ENCODE results near the gene DPM2.

Gene DPM2

GRCh38 chr9:127972236-127972871, 34.7 kb upstream of the DPM2 start:
- peak; percentile 31 for DNase-seq

DNA sequence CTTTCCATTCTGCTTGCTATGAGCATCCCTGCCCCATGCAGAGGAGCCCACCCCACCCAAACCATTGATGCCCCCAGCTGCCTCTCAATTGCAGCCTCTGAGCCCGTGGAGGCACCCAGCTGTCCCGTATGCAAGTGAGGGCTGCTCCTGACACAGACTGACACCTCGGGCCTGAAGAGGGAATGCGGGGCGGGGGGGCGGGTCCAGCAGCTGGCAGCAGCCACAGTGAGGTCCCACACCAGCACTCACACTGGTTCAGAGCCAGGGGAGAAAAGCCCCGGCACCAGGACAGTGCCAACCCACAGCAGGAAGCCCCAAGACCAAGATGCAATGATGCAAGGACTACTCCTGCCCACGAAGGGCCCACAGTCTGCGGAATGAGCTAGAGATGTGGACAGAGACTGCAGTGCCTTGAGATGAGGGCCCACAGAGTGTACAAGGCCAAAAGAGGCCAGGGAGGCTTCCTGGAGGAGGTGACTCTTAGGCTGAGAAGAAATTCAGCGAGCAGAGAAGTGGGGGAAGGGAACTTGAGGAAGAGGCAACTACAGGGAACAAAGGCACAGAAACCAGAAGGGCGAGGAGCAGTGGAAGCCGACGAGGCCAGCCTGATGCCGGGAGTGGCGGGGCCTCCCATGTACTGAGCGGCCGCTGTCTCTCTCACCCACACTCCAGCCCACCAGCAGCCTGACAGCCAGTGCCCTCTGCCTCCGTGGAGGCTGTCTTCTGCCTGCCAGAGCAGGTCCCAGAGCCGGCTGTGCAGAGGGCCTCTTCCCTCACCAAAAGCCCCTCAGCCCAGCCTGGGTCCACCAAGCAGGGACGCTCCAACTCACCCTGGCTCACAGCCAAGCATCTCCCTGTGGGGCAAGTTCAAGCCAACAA, 33.9 kb upstream of the DPM2 start:
- DNase-seq, result peak; percentile 38

DNA sequence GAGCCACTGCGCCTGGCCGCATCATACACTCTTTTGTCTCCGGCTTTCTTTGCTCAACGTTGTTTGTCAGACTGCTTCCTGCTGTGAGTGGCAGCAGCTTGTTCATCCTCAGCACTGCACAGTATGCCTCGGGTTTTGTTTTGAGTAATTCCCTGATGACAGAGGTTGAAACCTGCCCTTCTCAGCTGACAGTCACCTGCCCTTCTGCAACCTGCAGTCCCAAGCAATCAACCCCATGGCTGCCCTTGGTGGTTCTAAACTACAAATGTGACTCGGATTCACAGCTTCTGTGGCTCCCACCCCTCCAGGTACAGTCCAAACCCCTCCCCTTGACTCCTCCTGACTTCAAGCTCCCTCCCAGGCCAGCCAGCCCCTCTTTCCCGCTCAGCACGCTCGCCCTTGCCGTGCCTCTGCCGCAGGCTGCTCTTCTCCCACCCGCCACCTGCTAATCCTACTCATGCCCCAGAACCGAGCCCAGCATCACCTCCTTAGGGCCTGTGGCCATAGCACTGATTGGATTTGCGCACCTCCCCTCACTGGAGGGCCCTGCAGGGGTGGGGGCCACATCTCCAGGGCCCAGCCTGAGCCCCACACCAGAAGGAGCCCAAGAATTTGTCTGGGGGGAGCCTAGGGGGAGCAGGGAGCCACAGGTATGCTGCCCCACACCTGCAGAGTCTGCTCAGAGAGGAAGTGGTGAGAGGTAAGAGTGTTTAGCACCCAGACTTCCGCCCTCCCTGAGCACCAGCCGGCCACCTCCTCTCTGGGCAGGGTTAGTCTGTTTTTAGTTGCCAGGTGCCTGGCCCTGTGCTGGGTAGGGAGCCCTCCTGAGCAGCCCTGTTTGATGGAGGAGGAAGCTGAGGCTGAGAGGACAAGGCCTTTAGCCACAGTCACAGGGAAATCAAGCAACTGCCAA, 33.0 kb upstream of the DPM2 start:
- DNase-seq, result peak; percentile 80

- peak; percentile 22 for DNase-seq
Measured at GRCh38 chr9:127968700-127969383, 31.2 kb upstream of the DPM2 start.

DNA sequence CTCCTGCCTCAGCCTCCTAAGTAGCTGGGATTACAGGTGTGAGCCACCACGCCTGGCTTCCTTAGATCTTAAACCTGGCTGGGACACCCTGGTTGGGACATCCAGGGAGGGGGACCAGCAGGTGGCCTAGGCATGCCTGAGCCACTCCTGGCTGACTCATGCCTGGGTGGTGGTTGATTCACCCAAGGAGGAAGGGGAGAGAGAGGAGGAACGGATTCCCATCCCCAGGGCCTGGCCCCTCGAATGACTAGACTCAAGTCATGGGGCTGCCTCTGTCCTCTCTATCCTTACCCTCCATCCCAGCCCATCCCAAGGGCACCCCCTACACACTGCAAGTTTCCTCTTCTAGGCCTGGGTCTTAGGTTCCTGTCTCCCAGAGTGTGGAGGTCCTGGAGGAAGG, 30.4 kb upstream of the DPM2 start:
- peak; percentile 71 for DNase-seq

DNA sequence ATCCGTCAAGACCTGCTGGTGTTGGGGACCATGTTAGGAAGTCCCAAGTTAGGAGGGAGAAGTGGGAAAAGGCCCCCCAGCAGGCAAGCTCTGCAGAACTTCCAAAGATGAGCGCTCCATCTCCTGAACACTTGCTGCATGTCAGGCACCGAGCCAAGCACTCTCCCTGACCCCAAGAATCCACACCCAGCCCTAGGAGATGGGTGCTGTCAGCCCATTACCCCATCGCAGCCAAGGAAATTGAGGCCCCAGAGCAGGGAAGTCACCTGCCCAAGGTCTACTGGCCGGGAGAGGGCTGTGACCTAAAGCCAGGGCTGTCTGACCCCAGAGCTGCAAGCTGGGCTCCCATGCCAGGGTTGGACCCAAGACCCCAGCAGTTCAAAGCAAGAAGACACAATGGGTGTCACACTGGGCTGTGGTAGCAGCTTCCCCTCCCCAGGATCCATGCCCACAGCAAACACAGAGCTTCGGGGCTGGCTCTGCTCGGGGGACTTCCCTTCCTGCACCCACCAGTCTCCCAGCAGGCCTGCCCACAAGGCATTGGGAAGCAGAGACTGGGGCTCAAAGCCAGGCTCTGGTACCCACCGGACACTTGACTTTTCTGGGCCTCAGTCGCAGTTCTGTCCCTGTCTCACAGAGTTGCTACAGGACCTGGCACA, 29.6 kb upstream of the DPM2 start:
- peak; percentile 12 for DNase-seq

DNA sequence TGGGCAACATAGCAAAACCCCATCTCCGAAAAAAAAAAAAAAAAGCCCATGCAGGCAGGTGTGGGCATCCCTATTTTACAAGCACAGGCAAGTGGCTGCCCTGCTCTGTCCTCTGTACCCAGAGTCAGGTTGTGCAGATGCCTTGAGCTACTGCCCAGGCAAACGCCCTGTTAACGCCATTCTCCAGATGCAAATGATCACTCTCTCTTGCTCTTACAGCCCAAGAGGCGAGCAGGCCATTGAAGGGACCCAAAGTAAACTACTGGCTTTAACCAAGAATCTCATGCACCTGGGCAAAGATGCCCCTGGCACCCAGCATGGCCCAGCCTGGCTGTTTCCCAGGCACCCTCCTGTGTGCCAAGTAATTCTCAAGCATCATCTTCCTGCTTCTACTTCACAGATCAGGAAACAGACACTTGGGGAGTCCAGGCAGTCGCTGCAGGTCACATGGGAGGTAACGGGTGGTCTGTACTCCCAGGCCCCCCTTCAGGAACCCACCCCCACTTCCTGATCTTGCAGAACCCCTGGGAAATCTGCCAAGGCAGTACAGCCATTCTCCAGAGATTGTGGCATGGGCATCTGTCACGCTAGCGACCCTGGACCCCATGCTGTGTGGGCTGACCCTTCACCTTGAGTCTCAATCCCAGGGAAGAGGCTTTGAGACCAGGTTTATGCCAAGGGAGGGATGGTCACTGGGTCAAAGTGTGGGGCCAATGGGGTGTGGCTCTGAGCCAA, 28.9 kb upstream of the DPM2 start:
- DNase-seq, result peak; percentile 9

- DNase-seq, result peak; percentile 3
Measured at GRCh38 chr9:127965953-127966352, 28.3 kb upstream of the DPM2 start.

GRCh38 chr9:127963359-127964064, 25.9 kb upstream of the DPM2 start:
- DNase-seq, result peak; percentile 40

DNA sequence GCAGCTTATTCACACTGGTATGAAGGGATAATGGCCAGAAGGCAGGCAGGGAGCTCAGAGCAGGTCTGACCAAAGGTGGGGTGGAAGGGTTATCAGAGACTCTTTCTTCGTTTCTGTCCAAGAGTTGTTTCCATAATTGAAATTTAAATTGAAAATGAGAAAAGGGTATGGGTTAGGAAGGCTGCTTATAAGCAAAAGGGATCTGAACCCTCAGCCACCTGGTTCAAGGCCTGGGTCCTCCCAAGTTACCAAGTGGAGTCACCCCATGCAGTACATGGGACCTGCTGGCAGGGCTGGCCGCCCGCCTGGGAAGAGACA, 25.3 kb upstream of the DPM2 start:
- DNase-seq, result no peak

DNA sequence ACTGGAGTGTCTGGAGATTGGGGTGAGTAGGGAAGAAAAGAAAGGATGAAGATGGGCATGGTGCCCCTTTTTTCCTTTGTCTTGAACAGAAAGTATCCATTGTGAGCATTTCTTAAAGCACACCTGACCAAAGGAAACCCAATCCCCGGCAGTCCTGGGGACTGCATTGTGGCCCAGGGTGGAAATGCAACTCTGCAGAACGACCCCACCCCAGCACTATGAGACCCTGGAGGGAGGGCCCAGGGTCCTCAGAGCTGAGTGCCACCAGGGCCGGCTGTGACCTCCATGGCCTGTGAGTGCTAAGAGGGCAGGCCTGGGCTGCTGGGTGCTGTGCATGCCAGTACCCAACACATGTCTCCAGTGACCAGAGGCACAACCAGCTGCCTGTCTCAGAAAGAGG, 24.6 kb upstream of the DPM2 start:
- DNase-seq, result peak; percentile 3

DNA sequence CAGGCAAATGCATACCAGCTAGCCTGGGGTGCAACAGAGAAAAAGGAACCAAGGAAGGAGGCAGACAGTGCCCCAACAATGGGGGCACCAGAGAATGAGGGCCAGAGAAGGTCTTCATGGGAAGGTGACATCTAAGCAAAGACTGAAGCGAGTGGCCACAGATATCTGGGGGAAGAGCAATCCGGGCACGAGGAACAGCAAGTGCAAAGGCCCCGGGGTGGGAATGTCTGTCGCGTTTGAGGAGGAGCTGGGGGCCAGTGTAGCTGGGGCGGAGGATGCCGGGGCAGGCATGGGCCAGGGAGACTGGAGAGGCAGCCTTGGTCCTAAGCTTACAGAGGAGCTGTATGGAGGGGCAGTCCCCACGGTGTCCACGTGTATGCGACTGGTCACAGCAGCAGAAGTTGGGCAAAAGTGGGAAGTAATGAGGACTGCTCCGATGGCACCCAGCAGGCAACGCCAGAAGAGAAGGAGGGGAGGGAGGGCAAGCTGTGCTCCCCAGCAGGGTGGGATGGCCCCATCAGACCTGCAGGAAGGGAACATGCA, 24.0 kb upstream of the DPM2 start:
- no peak for DNase-seq

- DNase-seq, result peak; percentile 2
Measured at GRCh38 chr9:127961155-127961490, 23.5 kb upstream of the DPM2 start.

- DNase-seq, result no peak
Measured at GRCh38 chr9:127960410-127961154, 22.9 kb upstream of the DPM2 start.

DNA sequence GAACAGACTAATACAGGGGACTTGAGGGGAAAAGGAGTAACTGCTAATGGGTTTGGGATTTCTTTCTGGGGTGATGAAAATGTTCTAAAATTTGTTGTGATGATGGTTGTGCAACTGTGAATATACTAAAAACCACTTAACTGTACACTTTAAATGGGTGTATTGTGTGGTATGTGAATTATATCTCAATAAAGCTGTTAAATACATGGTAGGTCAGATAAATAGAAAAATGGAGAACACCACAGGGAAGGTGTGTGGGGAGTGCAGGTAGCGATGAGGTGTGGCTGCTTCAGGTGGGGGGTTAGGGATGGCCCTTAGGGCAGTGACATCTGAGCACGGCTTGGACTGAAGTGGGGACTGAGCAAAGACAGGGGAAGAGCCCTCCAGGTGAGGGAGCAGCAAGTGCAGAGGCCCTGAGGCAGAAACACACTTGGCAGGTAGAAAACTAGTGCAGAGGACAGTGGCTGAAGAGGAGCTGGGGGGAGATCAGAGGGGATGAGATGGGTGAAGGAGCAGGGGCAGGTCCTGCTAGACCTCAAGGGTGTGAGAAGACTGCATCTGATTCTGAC, 22.3 kb upstream of the DPM2 start:
- no peak for DNase-seq

DNA sequence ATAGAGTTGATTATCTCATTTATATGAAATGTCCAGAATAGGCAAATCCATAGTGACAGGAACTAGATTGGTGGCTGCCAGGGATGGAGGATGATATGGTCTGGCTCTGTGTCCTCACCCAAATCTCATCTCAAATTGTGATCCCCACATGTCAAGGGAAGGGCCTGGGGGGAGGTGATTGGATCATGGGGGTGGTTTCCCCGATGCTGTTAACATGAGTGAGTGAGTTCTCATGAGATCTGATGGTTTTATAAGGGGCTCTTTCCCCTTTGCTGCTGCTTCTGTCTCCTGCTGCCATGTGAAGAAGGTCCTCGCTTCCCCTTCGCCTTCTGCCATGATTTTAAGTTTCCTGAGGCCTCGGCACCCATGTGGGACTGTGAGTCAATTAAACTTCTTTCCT, 21.7 kb upstream of the DPM2 start:
- DNase-seq, result no peak

DNA sequence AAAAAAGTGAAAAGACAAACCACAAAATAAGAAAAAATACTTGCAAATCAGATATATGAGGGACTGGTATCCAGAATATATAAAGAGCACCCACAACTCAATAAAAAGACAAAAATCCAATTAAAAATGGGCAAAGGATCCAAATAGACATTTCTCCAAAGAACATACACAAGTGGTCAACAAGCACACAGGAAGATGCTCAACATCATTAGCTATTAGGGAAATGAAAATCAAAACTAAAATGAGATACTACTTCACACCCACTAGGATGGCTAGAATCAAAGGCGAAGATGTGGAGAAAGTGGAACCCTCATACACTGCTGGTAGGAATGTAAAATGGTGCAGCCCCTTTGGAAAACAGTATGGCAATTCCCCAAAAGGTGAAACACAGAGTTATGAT, 21.1 kb upstream of the DPM2 start:
- DNase-seq, result no peak

GRCh38 chr9:127955294-127956015, 17.8 kb upstream of the DPM2 start:
- peak; percentile 91 for DNase-seq

- no peak for DNase-seq
Measured at GRCh38 chr9:127954831-127955293, 17.2 kb upstream of the DPM2 start.

Measured in stimulated activated CD4-positive, alpha-beta T cell treated with anti-CD3 and anti-CD28 coated beads, Interleukin-15, amount 100 ng/mL, for 24 hours (primary cell).